Osteoblast (primary cell): ENCODE results near the gene PRDM11. TPM values are rescaled to one million over a fixed set of nuclear protein-coding genes. Genes with fewer than 3 reads are reported as not detected.
"Not testable (repeated sequence)": the region's sequence is repeated elsewhere in the genome, so short reads cannot be mapped to it uniquely, and the experiment has no call there.

Experiments used
- DNase-seq: peaks from one replicate; pipeline ENCODE4 v3.0.0; 2011; ENCODE audit warnings: low spot score, mixed read lengths; ENCODE audit not compliant: insufficient read length; ENCODE audit errors: missing footprints
- H2AFZ ChIP-seq: 2 replicates; pipeline ENCODE4 v1.6.0; 2011; ENCODE audit warnings: mild to moderate bottlenecking, low read length
- H3K27ac ChIP-seq: 2 replicates; pipeline ENCODE4 v1.5.1; 2011; ENCODE audit warnings: mild to moderate bottlenecking, low read depth, low read length, moderate library complexity
- H3K27me3 ChIP-seq: 2 replicates; pipeline ENCODE4 v1.6.0; 2012; ENCODE audit warnings: mild to moderate bottlenecking, control low read depth, inconsistent platforms, low read length, moderate library complexity; ENCODE audit not compliant: insufficient read depth
- H3K36me3 ChIP-seq: 2 replicates; pipeline ENCODE4 v1.5.1; 2011; ENCODE audit warnings: mild to moderate bottlenecking, low read length, control low read depth, moderate library complexity; ENCODE audit not compliant: insufficient read depth
- H3K4me1 ChIP-seq: 2 replicates; pipeline ENCODE4 v1.5.1; 2011; ENCODE audit warnings: mild to moderate bottlenecking, low read length, control low read depth, moderate library complexity; ENCODE audit not compliant: insufficient read depth
- H3K4me2 ChIP-seq: 2 replicates; pipeline ENCODE4 v1.6.0; 2011; ENCODE audit warnings: mild to moderate bottlenecking, low read length; ENCODE audit not compliant: insufficient read depth
- H3K4me3 ChIP-seq: fragments of 200-600 bp; sonication (generic); 3 replicates; pipeline ENCODE4 v1.5.1; 2012; ENCODE audit warnings: mild to moderate bottlenecking, low read length, inconsistent platforms; ENCODE audit not compliant: insufficient read depth
- H3K79me2 ChIP-seq: 2 replicates; pipeline ENCODE4 v1.6.0; 2012; ENCODE audit warnings: mild to moderate bottlenecking, low read length, control low read depth, inconsistent platforms; ENCODE audit not compliant: insufficient read depth
- H3K9me3 ChIP-seq: 2 replicates; pipeline ENCODE4 v1.5.1; 2011; ENCODE audit warnings: low read depth, low read length, control low read depth
- H4K20me1 ChIP-seq: 2 replicates; pipeline ENCODE4 v1.6.0; 2012; ENCODE audit warnings: mild to moderate bottlenecking, low read length, control low read depth; ENCODE audit not compliant: insufficient read depth
- total RNA-seq: library from RNA; depleted of rRNA; stranded (reverse); fragments of >200 nt; gene quantifications from 2 replicates; pipeline ENCODE4 v1.2.3, GENCODE V29; 2012
- TF ChIP-seq, protein P1 (sequence below): IDR thresholded peaks from 2 replicates; pipeline ENCODE4 v1.5.1; 2011; ENCODE audit warnings: mild to moderate bottlenecking, low read depth, low read length, moderate library complexity; ENCODE audit errors: extremely low read depth

Gene PRDM11
- total RNA-seq, 1 donor, result 5.4 TPM

DNA sequence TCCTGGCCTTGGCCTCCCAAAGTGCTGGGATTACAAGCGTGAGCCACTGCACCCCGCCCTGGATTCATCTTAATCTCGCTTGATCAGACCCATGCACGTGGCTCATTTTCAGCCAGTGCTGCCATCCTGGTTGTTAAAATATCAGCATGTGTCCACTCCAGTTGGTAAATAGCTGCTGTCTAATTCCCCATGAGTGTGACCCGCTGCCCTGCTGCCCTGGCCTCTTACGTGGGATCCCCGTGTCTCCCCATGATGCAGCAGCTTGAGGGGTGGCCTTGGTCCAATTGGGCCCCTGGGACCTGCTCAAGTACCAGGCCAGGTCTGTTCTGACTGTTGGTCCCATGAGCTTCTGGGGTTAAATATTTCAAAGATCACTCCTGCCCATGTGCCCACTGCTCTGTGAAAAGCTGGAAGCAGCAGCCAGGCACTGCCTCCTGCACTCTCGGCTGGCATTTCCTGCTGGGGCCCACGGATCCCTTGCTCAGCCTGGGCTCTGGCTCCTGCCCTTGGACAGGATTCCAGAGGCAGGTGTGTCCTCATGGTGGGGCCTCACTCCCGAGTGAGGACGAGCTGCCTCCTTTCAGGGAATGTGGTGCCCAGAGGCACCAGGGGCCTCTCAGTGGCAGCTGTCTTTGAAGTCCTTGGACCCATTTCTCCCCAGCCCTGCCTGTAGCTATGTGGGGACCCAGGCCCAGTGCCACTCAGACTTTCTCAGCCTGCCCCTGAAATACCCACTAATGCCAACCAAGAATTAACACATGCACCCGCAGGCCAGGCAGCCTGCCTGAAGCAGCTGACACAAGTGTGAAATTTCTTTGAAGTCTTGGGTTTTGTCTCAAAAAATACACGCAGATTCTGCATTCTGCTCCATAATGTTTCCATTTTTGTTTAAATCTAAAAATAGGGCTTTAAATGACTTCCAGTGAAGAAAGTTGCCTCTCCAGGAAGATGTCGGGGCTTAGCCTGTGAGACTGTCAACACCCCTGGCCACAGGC lies 38.1 kb upstream of the PRDM11 start:
- Histone ChIP-seq H3K9me3 (no peaks in the 10 kb centered on the region), H3K27me3 (peaks cover 12% of the 10 kb centered on the region), H3K4me1 (no peaks in the 10 kb centered on the region), H2AFZ (no peak overlapping the region), H3K36me3 (no peaks in the 10 kb centered on the region), H3K4me2 (no peak overlapping the region), H3K79me2 (no peaks in the 10 kb centered on the region), H3K27ac (no peak overlapping the region), H3K4me3 (no peak overlapping the region), H4K20me1 (no peaks in the 10 kb centered on the region)
- DNase-seq, result no peak
- TF ChIP-seq, protein P1, sequence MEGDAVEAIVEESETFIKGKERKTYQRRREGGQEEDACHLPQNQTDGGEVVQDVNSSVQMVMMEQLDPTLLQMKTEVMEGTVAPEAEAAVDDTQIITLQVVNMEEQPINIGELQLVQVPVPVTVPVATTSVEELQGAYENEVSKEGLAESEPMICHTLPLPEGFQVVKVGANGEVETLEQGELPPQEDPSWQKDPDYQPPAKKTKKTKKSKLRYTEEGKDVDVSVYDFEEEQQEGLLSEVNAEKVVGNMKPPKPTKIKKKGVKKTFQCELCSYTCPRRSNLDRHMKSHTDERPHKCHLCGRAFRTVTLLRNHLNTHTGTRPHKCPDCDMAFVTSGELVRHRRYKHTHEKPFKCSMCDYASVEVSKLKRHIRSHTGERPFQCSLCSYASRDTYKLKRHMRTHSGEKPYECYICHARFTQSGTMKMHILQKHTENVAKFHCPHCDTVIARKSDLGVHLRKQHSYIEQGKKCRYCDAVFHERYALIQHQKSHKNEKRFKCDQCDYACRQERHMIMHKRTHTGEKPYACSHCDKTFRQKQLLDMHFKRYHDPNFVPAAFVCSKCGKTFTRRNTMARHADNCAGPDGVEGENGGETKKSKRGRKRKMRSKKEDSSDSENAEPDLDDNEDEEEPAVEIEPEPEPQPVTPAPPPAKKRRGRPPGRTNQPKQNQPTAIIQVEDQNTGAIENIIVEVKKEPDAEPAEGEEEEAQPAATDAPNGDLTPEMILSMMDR, result no peak

DNA sequence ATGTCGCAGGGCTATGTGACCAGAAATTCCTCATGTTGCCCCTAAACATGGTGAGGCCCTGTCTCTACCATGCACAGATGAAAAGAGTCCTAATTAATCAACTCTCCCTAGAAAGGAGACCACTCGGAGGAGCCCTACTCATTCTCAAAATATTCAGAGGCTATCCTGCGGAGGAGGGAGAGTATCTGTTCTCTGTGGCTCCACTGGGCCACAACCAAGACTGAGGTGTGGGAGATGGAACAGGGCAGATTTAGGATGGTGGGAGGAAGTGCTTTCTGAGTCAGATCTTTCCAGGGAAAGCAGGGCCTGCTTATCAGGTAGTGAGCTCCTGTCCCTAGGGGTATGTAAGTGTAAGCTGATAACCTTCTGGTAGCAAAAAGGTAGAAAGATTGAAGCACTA lies 37.0 kb upstream of the PRDM11 start:
- no peaks in the 10 kb centered on the region for H3K79me2 ChIP-seq
- H2AFZ ChIP-seq, result no peak overlapping the region
- DNase-seq, result no peak
- no peaks in the 10 kb centered on the region for H3K36me3 ChIP-seq
- no peak overlapping the region for H3K4me2 ChIP-seq
- peaks cover 15% of the 10 kb centered on the region for H3K27me3 ChIP-seq
- no peaks in the 10 kb centered on the region for H4K20me1 ChIP-seq
- H3K27ac ChIP-seq, result no peak overlapping the region
- H3K4me1 ChIP-seq, result no peaks in the 10 kb centered on the region
- H3K4me3 ChIP-seq, result no peak overlapping the region
- no peaks in the 10 kb centered on the region for H3K9me3 ChIP-seq
- TF ChIP-seq, protein P1, result no peak

DNA sequence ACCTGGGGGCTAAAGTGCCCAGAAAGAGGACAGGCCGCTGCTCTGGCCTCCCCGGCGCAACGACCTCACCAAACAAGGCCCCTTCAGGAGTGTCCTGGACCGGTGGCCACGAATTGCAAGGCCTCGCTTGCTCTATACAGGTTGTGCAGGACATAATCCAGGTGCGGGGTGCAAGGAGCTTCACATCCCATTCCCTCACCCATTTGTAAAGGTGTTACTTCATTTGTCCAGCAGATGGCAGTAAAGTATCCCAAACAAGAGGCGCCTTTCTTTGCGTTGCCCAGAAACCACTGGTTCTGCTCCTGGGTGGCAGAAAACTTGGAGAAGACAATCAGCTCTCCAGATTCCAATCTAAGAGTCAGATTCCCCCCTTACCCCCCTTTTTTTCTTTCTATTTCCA lies 35.9 kb upstream of the PRDM11 start:
- Histone ChIP-seq H3K4me3 (no peak overlapping the region), H3K9me3 (no peaks in the 10 kb centered on the region), H3K27me3 (peaks cover 19% of the 10 kb centered on the region), H3K27ac (no peak overlapping the region), H3K36me3 (no peaks in the 10 kb centered on the region), H3K79me2 (no peaks in the 10 kb centered on the region), H4K20me1 (no peaks in the 10 kb centered on the region), H2AFZ (no peak overlapping the region), H3K4me1 (no peaks in the 10 kb centered on the region), H3K4me2 (no peak overlapping the region)
- TF ChIP-seq, protein P1, result peak; percentile 67
- DNase-seq, result peak; percentile 92

DNA sequence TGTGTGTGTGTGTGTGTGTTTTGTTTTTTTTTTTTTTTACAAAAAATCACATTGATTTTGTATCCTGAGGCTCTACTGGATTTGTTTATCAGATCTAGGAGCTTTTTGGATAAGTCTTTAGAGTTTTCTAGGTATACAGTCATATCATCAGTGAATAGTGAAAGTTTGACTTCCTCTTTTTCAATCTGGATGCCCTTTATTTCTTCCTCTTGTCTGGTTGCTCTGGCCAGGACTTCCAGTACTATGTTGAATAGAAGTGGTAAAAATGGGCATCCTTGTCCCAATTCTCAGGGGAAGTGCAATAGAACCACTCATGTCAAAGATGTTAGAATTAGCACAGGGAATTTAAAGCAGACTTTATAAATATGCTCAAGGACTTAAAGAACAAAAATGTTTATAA lies 32.6 kb upstream of the PRDM11 start:
- no peaks in the 10 kb centered on the region for H3K4me1 ChIP-seq
- TF ChIP-seq, protein P1, result no peak
- H3K27ac ChIP-seq, result no peak overlapping the region
- no peak overlapping the region for H3K4me2 ChIP-seq
- DNase-seq, result no peak
- H2AFZ ChIP-seq, result no peak overlapping the region
- H3K27me3 ChIP-seq, result peaks cover 18% of the 10 kb centered on the region
- no peaks in the 10 kb centered on the region for H3K9me3 ChIP-seq
- H3K79me2 ChIP-seq, result no peaks in the 10 kb centered on the region
- H3K36me3 ChIP-seq, result no peaks in the 10 kb centered on the region
- no peak overlapping the region for H3K4me3 ChIP-seq
- H4K20me1 ChIP-seq, result no peaks in the 10 kb centered on the region

DNA sequence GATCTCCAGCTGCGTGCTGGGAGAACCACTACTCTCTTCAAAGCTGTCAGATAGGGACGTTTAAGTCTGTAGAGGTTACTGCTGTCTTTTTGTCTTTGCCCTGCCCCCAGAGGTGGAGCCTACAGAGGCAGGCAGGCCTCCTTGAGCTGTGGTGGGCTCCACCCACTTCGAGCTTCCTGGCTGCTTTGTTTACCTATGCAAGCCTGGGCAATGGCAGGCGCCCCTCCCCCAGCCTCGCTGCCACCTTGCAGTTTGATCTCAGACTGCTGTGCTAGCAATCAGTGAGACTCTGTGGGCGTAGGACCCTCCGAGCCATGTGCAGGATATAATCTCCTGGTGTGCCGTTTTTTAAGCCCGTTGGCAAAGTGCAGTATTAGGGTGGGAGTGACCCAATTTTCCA lies 18.6 kb upstream of the PRDM11 start:
- not testable (repeated sequence) for H3K9me3 ChIP-seq, H3K4me1 ChIP-seq, H4K20me1 ChIP-seq, DNase-seq, H3K27ac ChIP-seq, H2AFZ ChIP-seq, H3K79me2 ChIP-seq, H3K36me3 ChIP-seq, H3K4me3 ChIP-seq, H3K4me2 ChIP-seq
- H3K27me3 ChIP-seq, result peaks cover 14% of the 10 kb centered on the region
